HuH-7.5 (cell line): ENCODE data around the gene FUOM.
"Not testable (repeated sequence)": the region's sequence is repeated elsewhere in the genome, so short reads cannot be mapped to it uniquely, and the experiment has no call there.

ENCODE experiments used
- DNase-seq: peaks from one replicate; pipeline ENCODE4 v3.0.0; 2011; ENCODE audit warnings: low spot score

The FUOM gene

DNA sequence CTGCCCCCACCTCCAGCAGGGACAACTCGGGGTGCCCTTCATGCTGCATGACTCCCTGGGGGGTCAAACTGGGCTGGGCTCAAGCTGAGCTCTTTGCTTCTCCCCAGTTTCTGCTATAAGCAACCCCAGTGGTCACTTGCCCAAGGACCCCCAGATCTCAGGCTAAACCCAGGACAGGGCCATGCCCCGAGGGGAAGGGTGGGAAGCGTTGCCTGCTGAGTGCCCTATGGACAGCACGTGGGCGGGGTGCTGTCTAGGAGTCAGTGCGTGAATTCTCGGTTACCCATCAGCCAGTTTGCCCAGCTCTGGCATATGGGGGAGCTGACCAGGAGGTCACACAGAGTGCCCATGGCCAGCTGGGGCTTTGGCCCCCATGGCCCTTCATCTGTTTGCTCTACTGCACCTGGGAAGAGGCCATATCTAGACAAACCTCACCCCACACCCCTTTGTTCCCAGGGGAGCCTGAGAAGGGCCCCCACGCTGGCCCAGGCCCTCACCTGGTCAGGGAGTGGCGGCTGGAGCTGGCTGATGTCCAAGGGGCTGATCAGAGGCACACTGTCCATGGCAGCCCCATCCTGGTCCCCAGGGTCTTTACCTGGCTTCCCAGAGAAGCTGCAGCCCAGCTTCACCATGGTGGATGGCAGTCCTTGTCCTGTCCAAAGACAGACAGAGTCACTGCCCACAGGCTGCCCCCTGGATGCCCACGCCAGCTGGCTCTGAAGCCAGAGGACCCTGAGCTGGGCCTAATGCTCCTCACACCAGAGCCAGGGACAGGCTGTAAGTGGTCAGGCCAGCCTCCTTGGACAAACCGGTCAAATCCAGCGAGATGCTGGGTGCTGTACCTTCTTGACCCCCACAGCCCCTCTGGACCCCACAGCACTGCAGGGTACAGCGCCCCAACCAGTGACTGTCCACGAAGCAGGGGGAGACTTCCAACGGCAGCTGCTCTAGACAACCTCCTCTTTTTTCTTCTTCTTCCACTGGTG is 29.2 kb downstream of the FUOM start:
- DNase-seq: no peak

GRCh38 chr10:133327651-133328357 is 30.0 kb downstream of the FUOM start:
- no peak for DNase-seq

DNA sequence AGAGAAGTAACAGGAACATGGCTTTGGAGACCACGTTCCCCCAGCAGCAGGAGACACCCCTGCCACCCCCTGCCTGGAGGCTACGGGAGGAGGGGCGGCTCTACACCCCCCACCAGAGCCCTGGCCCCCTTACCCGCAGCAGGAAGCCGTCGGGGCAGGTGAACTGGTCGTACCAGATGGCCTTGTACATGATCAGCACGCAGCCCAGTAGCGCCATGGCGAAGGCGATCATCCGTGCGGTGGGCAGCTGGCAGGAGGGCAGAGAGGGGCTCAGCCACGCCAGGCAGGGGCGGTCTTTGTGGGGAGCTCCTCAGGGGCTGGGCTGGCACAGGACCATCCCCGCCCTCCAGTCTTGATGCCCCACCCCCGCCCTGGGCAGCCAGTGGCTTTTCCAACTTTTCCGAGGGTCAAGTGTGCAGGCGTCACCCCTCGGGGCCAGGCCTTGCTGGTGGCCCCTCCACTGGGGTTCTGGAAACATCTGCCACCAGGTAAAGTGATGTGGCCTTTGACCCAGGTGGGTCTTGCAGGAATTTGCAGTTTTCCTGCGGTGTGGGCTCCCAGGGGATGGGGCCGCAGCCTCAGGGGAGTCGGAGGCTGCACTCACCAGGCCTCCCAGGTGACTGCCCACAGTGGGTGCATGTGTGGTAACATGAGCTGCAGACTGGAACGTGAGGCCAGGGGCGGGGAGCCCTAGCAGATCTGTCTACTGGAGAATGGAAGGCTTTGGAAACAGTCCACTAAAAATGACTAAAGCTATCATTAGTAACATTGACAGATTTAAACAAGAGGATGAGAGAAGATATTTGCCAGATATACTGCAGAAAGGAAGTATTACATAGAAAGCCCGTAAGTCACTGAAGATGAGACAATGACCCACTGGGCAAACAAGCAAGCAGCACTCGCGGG is 30.8 kb downstream of the FUOM start:
- DNase-seq: no peak

DNA sequence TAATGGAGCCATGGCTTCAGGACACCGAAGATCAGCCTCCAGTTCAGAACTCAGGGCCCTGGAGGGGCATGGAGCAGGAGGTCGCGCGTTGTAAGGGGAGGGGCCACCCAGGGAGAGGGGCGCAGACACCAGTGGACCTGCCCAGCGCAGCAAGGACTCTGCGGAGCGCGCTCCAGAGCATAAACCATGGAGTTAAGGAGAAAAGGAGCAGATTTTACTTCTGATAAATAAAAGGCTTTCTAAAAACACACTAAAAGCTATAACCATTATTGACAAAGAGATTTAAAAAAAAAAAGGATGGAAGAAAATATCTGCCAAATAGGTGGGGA is 31.6 kb downstream of the FUOM start:
- DNase-seq: no peak

DNA sequence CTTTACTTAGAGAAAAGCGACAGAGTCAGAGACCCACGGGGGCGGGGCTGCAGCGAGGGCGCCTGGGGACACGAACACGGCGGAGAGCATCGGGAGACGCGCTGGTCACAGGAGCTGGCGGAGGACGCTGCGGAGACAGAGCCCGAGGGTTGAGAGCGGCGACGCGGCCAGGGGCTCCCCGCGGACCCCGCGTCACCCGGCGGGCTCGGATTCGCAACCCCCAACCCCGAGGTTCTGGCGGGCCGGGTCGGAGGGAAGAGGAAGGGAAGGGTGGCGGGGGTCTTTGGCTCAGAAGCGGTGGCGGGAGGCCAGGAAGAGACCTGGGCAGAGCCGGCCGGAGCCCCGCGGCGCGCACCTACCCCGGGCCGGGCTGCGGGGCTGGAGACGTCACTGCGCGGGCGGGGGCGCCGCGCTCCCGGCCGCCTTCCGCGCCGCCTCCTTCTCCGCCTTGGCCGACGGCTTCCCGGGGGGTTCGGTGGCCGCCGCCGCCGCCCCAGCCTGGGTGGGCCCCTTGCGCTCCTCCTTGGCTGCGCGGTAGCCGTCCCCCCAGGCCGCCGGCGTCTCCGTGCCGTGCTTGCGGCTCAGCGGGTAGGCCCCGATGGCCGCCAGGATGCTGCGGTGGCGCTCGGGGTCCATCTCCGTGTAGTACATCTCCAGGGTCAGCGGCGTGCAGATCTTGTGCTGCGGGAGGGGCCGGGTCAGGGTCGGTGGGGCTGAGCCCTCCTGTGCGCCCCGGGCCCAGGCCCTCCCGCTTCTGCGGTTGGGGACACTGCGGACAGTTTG is 32.2 kb downstream of the FUOM start:
- DNase-seq: no peak

- no peak for DNase-seq
Measured at GRCh38 chr10:133324857-133325260, 33.0 kb downstream of the FUOM start.

GRCh38 chr10:133324198-133324792 is 33.5 kb downstream of the FUOM start:
- peak; percentile 88 for DNase-seq

DNA sequence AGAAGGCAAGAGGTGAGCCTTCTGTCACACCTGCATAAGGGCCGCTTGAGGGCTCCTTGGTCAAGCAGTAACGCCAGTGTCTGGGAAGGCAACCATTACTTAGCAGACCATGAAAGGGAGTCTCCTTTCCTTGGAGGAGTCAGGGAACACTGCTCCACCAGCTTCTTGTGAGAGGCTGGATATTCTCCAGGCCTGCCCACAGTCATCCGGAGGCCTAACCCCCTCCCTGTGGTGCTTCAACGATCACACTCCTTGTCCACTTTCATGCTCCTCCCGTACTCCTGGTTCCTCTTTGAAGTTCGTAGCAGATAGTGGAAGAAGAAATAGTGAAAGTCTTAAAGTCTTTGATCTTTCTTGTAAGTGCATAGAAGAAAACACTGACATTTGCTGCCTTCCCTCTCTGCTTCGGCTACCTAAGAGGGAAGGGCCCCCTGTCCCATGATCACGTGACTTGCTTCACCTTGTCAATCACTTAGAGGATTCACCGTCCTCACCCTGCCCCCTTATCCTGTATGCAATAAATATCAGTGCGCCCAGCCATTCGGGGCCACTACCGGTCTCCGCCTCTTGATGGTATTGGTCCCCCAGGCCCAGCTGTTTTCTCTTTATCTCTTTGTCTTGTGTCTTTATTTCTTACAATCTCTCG is 35.6 kb downstream of the FUOM start:
- not testable (repeated sequence) for DNase-seq

- not testable (repeated sequence) for DNase-seq
Measured at GRCh38 chr10:133320852-133321422, 36.9 kb downstream of the FUOM start.

GRCh38 chr10:133318494-133319127 is 39.2 kb downstream of the FUOM start:
- peak; percentile 76 for DNase-seq

DNA sequence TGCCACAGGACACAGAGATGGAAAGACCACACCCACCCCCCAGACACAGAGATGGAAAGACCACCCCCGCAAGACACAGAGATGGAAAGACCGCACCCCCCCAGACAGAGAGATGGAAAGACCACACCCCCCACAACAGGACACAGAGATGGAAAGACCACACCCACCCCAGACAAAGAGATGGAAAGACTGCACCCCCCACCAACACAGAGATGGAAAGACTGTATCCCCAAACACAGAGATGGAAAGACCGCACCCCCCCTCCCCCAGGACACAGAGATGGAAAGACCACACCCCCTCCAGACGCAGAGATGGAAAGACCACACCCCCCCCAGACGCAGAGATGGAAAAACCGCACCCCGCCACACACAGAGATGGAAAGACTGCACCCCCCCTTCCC is 41.1 kb downstream of the FUOM start:
- DNase-seq: no peak

GRCh38 chr10:133316266-133316665 is 41.6 kb downstream of the FUOM start:
- no peak for DNase-seq

GRCh38 chr10:133315847-133316246 is 42.0 kb downstream of the FUOM start:
- DNase-seq: no peak

- no peak for DNase-seq
Measured at GRCh38 chr10:133314911-133315310, 42.9 kb downstream of the FUOM start.

GRCh38 chr10:133313192-133313591 is 44.6 kb downstream of the FUOM start:
- DNase-seq: no peak

DNA sequence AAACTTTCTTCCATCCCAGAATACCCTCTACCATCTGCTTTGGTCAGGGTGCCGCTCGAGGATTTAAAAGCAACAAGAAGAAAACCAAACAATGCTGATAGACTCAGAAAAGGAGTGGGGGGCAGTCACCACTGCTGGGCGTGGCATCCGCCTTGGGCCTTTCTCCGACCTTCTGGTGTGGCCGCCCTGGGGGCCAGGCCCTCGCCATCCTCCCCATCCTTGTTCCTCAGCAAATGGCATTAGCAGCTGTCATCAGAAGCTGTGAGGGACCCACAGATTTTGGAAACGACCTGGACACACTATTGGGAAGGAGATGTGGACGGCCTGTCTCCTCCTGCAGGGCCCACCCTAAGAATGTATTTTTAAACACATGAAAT is 45.1 kb downstream of the FUOM start:
- DNase-seq: no peak

DNA sequence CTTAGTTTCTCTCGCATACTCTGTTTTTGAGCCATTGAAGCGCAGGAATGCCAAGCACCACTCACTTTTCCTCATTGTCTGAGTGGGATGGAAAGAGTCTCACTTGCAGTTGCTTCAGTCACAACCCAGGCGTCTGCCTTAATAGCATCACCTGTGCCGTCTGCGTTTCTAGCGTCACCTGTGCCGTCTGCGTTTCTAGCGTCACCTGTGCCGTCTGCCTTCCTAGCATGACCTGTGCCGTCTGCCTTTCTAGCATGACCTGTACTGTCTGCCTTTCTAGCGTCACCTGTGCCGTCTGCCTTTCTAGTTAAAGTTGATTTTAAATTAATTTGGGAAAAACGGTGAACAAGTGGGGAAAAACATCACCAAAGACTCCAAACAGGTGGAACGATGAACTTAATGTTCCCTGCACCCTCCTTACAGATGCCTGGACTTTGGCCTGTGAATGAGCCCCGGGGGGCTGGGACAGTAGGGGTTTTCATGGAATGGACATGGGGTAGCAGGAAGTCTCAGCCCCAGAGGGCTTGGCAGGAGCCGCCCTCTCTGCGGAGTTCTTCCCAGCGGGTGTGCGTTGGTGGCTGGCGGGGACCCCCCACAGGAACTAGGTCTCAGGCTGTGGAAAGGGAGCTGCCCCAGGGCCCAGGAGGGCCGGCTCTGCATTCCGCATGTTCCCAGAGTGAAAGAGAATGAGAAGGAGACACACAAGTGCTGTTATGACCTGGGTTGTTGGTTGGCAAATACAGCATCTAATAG is 45.6 kb downstream of the FUOM start:
- DNase-seq: no peak

DNA sequence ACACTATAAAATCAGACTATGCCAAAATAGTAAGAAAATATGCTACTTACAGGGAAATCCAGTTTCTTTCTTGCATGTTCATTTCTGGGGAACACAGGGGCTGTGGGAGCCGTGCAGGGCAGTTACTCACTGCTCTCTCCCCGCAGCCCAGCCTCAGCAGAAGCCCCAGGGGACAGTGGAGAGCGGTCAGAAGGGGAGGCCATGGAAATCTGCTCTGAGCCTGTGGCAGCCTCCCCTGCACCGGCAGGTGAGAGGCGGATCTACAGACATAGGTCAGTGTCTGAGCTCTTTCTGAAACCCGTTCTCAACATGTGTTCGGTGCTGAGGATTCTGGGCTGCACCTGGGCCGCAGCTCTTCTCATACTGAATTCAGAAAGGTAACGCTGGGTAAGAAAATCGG is 46.2 kb downstream of the FUOM start:
- DNase-seq: no peak

GRCh38 chr10:133310789-133311188 is 47.0 kb downstream of the FUOM start:
- DNase-seq: no peak
